Stimulated activated CD8-positive, alpha-beta memory T cell treated with anti-CD3 and anti-CD28 coated beads, Interleukin-12 subunit alpha, Interleukin-12 subunit beta, amount 100 ng/mL, for 24 hours (primary cell): ENCODE measurements around the gene GLI3.

Experiments used
- DNase-seq: peaks from one replicate; pipeline ENCODE4 v3.0.0-alpha.2; 2020; ENCODE audit errors: extremely low read depth

Gene GLI3

DNA sequence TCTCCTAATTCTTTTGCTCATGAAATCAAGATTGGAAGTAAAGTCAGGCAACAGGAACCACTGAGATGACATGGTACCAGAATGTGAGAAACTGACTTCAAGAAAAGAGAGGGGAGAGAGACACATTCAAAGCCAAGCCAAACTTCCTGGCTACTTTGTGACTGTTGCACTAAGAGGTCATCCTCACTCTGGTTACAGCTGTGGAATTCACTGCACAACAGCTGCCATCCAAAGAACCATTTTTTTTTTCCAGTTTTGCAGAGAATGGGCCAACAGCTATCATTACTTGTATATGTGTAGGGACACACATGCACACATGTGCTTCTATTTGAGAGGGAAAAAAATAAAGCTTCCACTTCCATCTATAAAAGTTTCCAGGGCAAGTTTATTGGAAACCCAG, 203.5 kb downstream of the GLI3 start:
- DNase-seq: no peak

DNA sequence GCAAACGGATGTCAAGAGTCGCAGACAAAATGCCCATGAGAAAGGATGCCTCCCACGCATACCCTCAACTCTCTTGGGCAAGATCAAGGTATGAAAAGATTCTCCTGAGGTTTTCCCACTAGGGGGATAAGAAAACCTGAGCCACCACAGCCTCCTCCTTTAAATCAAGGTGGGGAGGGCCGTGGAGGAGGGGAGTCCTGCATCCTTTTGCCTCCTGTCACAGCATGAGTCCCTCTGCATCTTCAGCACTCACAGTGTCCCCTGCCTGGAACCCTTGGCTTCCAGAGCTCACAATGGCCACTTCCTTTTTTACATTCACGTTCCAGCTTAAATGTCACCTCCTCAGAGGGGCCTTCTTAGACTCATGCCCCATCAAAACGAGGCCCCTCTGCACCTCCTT, 207.6 kb downstream of the GLI3 start:
- no peak for DNase-seq

GRCh38 chr7:42027521-42027920, 209.5 kb downstream of the GLI3 start:
- DNase-seq: no peak

GRCh38 chr7:42026622-42027197, 210.3 kb downstream of the GLI3 start:
- DNase-seq: no peak

DNA sequence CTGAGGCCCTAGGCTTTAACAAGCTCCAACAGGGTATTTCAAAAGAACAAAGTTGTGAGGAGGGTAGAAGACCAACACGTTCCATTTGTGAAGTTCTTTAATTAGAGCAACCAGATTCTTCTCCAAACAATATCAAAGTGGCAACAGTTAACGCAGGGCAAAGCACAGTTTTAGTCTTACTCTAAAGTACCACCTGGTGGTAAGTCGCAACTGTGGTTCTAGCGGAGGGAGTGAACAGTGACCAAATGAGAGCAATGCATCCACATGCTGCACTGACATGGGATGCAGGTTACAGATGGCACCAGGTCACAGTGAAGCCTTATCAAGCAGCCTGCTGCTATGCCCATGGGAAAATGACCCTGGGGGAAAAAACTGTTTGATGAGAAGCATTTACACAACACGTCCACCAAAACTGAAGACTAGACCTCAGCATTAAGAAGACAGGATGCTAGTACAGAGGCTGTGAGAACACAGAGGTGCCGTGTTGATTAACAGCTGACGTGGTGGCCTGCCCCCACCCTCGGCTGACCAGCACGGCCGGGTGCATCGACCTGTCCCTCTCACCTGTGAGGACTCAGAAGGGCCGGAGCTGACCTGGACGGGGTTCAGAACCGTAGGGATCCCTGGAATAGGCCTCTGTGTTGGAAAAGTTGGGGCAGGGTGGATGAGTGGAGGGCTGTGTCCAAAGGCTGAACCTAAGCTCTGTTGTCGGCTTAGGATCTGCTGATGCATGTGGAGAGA, 211.2 kb downstream of the GLI3 start:
- DNase-seq: no peak

DNA sequence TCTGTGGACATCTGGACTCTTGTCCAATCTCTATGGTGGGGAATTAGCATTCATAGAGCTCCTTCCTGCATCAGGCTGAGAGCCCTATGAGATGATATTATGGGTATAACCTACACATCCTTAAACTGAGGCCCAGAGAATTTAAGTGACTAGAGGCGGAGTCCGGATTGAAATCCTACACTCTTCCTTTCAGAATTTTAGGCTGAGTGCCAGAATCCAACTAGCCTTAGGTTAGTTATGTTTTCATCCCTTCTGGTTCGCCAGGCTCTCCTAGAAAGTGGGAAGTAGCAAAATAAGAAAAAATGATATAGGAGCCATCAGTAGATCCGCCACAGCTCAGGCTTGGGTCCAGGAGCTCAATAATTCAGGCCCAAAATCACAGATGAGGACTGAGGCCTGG, 212.5 kb downstream of the GLI3 start:
- DNase-seq: no peak

- no peak for DNase-seq
Measured at GRCh38 chr7:42023262-42023661, 213.7 kb downstream of the GLI3 start.

DNA sequence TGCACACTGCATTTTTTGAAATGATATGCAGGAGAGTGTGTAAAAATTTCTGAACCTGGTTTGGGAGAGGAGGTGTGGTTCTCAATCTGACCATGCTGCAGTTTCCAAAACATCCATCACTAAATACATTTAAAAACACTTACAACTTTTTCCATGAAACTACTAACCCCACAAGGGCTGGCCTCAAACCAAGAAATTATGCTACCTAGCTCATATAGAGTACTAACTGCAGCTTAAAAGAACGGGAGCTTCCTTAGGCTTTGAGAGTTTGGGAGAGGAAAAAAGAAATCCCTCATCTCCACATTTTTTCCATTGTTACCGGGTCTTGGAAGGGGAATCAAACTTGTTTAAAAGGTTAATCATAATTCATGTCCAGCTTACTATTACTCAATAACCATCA, 214.2 kb downstream of the GLI3 start:
- no peak for DNase-seq

DNA sequence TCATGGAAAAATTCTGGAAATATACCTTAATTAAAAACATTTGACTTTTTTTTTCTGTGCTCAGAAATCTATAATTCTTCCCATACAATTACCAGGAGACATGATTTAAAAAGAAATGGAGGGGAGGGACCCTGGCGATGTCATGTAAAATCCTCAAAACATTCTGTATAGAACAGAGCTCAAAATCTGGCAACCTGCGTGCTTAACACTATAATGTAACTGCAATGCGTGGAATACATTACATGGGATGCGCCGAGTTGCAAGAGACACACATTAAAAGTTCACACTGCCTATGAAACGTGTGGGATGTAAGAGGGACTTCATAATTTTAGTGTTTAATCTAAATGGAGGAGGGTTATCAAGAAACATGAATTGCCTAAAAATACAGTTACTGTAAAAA, 215.0 kb downstream of the GLI3 start:
- no peak for DNase-seq

- no peak for DNase-seq
Measured at GRCh38 chr7:42021631-42022030, 215.4 kb downstream of the GLI3 start.

- no peak for DNase-seq
Measured at GRCh38 chr7:42020061-42020460, 216.9 kb downstream of the GLI3 start.

DNA sequence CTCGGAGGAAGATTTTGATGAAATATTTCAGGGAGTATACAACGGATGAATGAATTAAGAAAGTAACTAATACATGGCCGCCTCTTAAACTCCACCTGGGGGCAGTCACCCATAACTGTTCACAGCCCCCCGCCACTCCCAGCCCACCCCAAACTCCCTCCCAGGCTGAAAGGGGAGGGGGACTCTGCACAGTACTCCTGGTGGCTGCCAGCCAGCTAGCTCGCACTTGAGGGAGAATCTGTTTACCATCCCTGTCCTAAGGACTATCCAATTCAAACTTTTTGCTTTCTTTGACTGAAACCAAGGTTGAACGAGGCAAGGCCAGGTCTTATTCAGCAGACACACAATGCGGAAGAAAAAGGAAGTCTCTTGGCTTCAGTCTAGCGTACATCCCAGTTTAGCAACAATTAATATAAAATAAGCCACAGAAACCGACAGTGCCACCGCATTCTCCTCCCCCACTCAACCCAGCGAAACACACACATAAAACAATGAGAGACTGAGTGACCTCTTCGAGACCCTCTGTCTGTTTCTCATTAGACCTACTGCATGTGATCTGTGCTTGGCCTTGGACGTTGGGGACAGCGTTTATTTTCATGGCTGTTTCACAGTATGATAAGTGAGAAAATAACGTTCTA, 219.5 kb downstream of the GLI3 start:
- no peak for DNase-seq

DNA sequence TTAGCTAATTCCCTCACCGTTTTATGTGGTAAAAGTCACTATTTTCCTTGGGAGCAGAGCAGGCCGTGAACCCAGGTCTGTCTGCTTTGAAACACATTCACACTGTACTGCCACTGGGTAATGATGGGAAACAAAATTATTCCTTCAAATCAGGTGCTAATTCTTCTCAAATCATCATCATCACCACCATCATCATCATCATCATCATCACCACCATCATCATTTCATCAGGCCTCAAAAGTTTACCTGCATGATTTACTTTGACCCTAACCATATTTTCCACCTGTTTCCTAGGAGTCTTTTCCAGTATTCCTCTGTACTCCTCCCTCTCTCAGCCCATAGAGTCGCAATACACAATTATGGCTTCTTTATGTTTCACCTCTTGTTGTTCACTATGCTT, 220.5 kb downstream of the GLI3 start:
- no peak for DNase-seq

- peak; percentile 3 for DNase-seq
Measured at GRCh38 chr7:42014625-42015618, 222.1 kb downstream of the GLI3 start.

DNA sequence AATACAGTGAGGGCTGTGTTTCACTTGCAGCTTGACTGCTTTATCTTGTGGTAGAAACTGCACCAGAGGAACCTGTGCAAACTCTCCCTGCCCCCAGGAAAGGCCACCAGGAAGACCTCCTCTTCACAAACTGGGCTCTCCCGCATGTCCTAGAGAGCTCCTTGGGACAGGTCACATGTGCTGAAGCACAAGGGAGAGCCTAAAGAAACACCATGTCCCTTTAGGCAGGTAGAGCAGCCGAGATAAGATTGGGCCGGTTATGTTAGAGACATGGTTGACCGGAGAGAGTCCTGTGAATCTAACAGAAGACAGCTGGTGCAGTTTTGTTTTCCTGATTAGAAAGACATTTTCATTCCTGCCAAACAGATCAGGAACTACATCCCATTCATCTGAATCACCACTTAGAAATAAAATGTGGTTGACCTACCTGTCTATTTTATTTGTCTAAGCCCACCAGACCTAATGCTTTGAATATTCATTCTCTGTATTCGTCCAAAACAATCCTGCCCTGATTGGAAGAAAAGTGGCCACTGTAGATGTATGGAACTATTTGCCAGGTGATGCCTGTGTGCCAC, 224.1 kb downstream of the GLI3 start:
- no peak for DNase-seq

DNA sequence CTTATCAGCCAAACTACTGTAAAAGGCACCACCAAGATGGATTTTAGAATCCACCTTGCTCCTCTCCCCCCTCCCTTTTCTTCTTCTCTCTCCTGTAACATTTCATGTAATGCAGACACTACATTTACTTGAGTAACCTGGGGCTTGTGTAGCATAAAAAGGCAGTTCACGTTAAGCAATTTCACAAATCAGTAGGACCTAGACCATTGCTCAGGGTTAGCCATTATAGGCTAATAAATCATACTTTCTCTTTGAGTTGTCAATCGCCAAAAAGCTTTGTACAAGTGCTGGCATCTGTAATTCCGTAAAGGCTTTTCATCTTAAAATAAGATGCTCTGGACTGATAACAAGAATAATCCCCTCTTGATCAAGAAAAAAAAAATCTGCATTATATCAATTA, 224.7 kb downstream of the GLI3 start:
- DNase-seq: no peak

DNA sequence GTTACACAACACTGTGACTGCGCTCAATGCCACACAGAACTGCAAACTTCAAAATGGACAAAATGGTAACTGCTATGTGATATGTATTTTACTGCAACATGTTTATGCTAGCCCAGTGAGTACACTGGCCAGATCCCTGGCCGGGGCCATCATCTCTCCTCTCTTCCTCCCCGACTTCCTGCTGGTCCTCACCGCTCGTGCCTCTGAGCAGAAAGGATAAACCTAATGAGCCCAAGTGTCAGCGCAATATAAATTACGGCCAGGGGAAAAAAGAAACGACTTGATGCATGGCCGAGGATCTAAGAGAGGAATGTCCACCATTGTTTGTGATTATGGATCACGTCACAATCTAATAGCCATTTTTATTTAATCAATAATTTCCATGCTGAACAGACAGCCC, 225.2 kb downstream of the GLI3 start:
- no peak for DNase-seq

DNA sequence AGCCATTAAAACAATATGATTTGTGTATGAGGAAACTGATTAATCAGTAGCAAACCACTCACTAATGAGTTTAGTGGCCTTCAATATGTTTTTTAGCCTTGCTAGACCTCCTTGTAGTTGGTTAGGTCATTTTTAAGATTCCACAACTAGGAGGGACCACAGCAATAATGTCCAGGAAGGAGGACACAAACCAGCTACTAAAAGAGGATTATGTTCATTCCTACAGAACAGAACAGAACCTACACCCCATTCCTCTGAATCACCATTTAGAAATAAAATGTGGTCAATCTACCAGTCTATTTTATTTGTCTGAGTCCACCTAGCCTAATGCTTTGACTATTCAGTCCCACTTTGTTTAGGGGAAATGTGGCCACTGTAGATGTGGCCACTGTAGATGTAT, 226.3 kb downstream of the GLI3 start:
- no peak for DNase-seq

- no peak for DNase-seq
Measured at GRCh38 chr7:42006801-42007513, 230.1 kb downstream of the GLI3 start.

DNA sequence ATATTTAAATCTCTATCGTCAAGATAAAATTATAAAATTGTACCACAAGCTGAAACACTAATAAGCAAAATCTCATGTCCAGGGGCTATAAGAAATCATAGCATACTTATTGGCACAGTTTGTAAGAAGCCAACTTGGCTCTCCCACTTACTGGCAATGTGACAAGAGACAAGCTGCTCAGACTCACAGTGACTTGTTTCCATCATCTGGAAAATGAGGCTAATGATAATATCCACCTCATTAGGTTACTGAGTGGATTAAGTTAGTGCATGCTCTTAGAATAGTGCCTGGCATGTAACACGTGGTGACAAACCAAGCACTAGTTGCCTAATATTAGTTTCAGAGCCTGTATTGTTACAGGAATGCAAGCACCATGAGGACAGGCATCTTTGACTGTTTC, 234.4 kb downstream of the GLI3 start:
- no peak for DNase-seq

- DNase-seq: no peak
Measured at GRCh38 chr7:41999736-42000283, 237.2 kb downstream of the GLI3 start.
